ENCODE measurements around the gene GID8.

Gene GID8

DNA sequence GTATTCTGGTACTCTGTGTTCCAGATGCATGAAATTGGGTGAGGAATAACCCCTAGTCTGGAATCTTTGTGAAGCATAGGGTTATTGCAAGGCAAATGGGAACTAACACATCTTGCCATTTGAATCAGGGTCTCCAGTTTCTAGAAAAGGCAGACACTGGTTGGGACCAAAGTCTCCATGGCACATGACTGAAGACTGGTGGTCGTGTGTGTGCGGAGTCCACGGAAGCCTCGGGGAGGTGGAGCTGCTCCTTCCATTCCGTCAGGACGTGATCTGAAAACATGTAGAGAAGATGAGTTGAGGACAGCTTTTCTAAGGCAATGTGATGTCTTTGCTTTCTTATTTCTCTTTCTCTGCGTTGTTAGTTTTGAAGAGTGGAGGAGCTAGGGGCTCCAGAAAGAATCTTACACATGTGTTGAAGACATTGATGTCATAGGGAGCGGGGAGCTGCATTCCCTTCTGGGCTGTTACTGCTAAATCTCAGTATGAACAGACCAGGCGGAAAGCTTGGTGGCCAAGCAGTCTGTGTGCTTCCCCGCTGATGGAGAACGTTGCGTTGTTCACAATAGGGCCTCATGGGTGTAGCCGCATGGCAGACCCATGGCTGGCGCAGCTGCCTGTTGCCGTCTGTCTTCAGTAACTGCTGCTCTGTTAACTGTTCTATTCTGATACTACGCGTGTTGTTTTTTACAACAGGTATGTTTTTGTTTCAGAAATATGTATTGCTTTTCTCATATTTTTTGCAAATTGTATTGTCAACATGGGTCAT is 9.8 kb downstream of the GID8 start:
- no peak overlapping the region for H3K4me3 ChIP-seq (ENCODE audit: control insufficient read depth, low read depth, low read length)
- DNase-seq (ENCODE audit: low read depth): no peak
- TF ChIP-seq, protein P1, sequence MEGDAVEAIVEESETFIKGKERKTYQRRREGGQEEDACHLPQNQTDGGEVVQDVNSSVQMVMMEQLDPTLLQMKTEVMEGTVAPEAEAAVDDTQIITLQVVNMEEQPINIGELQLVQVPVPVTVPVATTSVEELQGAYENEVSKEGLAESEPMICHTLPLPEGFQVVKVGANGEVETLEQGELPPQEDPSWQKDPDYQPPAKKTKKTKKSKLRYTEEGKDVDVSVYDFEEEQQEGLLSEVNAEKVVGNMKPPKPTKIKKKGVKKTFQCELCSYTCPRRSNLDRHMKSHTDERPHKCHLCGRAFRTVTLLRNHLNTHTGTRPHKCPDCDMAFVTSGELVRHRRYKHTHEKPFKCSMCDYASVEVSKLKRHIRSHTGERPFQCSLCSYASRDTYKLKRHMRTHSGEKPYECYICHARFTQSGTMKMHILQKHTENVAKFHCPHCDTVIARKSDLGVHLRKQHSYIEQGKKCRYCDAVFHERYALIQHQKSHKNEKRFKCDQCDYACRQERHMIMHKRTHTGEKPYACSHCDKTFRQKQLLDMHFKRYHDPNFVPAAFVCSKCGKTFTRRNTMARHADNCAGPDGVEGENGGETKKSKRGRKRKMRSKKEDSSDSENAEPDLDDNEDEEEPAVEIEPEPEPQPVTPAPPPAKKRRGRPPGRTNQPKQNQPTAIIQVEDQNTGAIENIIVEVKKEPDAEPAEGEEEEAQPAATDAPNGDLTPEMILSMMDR (conservative IDR thresholded peaks at IDR 0.05; ENCODE audit: control insufficient read depth, insufficient read depth, low read depth, low read length): no peak

DNA sequence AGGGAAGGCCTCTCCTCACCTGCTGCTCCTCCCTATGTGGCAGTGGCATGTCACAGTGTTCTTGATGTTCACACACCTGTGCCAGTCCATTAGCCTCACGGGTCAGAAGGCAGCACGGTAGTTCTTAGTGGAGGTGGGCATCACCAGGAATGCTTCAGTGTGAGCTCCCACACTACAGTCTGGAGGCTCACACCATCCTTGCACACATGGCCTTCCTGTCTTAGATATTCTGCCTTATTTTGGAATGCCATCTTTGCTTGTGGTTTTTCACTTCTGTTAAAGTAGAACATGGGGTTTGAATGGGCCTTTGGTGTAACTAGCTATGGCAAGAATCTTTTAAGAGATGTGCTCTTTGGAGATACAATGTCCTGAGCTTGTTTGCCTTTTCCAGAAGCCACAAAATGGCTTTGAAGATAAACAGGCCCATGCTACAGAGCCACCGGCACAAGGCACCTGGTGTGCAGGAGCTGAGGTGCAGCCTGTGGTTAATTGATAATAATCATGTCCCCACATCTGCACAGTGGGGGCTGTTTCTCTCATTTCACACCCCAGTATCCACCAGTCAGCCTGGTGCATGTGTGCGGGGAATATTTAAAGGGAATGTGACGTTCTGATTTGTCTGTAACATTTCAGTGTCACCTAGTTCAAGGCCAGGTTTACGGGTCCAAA is 11.3 kb downstream of the GID8 start:
- DNase-seq (ENCODE audit: low read depth): no peak
- TF ChIP-seq, protein P1 (conservative IDR thresholded peaks at IDR 0.05; ENCODE audit: control insufficient read depth, insufficient read depth, low read depth, low read length): no peak
- no peak overlapping the region for H3K4me3 ChIP-seq (ENCODE audit: control insufficient read depth, low read depth, low read length)

DNA sequence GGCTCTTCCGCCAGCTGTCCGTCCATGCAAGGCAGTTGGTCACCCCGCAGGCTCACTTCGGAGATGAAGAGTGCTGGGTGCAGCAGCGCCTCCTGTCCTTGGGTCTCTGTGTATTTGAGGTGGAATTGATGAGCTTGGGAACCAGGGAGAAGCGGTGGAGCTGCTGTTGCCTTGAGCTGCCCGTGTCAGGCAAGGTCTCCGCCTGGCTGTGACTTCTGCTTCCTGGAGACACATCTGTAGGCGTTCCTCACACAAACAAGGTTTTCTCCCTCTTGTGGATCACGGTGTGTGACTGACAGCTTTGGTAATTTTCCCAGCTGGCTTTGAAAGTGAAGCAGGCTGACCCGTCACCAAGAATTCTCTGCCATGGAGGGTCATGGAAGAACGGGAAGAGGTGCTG is 12.0 kb downstream of the GID8 start:
- H3K4me3 ChIP-seq (ENCODE audit: control insufficient read depth, low read depth, low read length): no peak overlapping the region
- TF ChIP-seq, protein P1 (conservative IDR thresholded peaks at IDR 0.05; ENCODE audit: control insufficient read depth, insufficient read depth, low read depth, low read length): no peak
- no peak for DNase-seq (ENCODE audit: low read depth)

DNA sequence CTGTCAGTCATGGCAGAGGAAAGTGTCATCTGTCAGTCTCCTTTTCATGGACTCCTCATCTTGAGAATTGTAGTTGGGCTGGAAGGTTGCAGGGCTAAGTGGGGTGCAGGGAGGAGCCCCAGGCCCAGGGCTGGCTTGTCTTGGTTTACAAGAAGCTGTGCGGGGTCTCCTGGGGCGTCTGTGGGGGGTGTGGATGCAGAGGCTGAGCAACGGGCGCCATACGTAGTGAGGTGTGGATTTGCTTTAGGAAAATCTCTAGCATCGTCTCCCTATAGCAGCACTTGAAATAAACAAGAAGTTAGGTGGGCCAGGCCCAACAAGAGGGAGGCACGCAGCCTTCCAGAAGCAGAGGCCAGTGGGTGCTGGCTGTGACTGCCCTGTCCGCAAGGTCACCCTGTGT is 12.8 kb downstream of the GID8 start:
- H3K4me3 ChIP-seq (ENCODE audit: control insufficient read depth, low read depth, low read length): no peak overlapping the region
- no peak for DNase-seq (ENCODE audit: low read depth)
- TF ChIP-seq, protein P1 (conservative IDR thresholded peaks at IDR 0.05; ENCODE audit: control insufficient read depth, insufficient read depth, low read depth, low read length): no peak

DNA sequence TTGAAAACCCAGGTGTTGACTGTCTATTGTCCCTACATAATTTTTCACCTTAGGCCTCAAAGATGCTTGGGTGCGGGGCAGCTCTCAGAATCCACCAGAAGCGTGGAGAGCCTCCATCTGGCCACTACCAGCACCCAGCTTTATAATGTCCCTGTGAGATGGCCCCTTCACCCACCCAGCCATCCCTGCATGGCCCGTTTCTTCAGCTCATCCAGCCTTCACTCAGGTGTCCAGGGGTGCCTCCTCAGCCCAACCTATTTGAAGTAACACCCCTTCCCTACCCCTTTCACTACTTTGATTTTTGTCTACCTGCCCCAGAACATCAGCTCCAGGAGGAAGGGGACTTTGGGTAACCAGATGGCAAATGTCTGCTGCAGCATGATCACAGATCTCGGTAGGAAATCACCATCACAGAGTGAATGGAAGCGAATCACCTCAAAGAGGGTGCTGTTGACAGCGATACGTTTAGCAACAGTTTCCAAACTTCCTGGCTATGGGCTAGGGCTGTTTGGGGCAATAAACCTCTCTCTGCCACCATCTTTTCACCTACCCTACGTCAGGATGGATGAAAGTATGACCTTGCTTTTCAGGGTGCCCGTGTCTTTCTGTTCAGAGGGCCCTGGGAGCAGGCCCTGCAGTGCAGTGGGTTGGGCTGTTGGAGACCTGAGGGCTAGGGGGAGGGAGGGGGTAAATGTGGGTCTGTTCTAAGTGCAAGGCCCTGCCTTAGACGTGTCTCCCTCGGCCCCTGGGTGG is 13.4 kb downstream of the GID8 start:
- TF ChIP-seq, protein P1 (conservative IDR thresholded peaks at IDR 0.05; ENCODE audit: control insufficient read depth, insufficient read depth, low read depth, low read length): no peak

DNA sequence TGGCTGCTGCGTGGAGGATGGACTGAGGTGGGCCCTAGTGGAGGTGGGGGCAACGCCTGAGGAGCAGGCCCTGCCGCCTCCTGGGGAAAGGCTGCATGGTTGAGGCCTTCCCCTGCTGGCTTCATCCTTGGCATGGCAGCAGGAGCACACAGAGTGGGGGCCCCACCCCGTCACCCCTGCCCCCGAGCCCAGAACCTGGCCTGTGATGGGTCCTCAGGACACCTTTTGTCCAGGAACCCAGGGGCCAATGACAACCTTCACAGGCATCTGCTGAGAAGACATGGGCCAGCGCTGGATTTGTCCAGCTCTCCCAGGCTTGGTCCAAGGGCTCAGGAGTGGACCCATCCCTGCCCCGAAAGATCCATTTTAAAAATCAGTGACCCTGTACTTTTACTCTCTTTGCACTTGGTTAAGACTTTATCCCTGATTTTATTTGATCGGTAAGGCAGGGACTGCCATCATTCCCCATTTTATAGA is 14.0 kb downstream of the GID8 start:
- TF ChIP-seq, protein P1 (conservative IDR thresholded peaks at IDR 0.05; ENCODE audit: control insufficient read depth, insufficient read depth, low read depth, low read length): no peak
- H3K4me3 ChIP-seq (ENCODE audit: control insufficient read depth, low read depth, low read length): peak overlapping the region; percentile 52
- DNase-seq (ENCODE audit: low read depth): no peak

More for the DNA sequence above, 13.4 kb downstream of the GID8 start:
- no peak overlapping the region for H3K4me3 ChIP-seq (ENCODE audit: control insufficient read depth, low read depth, low read length)
- DNase-seq (ENCODE audit: low read depth): no peak
